HS-5 (cell line): ENCODE measurements around the gene ABR.

Source experiments
- DNase-seq: peaks from one replicate; pipeline ENCODE4 v3.0.0-alpha.2; 2012; ENCODE audit warnings: low read depth

The ABR gene

DNA sequence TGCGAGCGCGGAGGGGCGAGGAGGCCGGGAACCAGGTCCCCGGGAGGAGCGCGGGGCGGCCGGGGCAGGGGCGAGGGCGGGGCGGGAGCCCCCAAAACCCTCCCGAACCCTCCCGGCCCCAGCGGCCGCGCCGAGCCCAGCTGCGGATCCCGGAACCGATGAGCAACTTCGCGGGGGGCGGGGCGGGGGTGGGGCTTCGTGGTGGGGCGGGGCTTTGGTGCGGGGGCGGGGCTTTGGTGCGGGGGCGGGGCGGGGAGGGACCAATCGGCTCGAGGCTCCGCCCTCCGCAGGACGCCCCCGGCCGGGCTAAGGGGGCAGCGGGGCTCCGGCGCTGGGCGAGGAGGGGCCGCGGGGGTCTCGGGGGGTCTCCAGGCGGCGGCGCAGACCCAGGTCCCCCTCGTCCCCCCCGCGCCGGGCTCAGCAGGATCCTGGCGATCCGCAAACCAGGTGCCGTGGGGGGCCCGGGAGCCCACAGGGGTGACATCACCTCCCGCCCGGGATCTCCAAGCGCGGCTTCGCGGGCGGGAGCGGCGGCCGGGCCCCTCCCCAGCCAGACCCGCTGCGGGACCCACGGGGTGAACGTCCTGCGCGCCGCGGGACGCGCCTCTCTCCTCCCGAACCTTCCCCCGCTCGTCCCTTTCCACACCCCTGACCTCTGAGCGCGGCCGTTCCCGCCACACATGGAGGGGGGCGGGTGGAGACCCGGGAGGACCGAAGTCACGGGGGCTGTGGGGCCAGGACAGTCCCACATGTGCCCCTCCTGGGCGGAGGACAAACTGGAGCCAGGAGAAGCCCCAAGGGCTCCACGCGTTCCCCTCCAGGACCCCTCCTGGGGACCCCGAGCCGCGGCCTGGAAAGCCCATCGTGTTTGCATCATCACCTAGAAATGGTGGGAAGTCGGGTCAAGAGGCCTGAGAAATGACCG lies at the start of gene ABR:
ABR (minus strand) TSS at position 164 of the 925 bp plus-strand sequence. CDS start 254 bp downstream, outside the sequence.
- no peak for DNase-seq

DNA sequence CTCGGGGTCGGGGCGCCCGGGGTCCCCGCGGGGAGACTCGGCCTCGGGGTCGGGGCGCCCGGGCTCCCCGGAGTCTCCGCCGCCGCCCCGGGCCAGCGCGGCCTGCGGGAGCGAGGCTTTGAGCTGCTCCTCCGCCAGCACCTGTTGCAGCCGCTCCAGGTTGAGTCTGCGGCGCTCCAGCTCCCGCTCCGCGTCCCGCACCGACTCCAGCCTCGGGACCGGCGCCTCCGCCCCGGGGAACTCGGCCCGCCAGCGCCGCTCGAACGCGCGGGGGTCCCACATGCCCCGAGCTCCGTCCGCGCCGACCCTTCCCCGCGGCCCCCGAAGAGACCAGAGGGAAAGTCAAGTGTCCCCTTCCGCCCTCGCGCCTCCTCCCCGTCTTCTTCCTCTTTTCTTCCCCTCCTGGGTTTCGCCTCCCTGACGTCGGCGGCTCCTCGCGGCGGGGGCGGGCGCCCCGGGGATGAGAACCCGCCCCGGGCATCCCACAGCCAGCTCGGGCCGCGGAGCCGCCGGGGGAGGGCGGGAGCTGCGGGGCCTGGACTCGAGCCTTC lies 49.6 kb upstream of the ABR start:
- no peak for DNase-seq

DNA sequence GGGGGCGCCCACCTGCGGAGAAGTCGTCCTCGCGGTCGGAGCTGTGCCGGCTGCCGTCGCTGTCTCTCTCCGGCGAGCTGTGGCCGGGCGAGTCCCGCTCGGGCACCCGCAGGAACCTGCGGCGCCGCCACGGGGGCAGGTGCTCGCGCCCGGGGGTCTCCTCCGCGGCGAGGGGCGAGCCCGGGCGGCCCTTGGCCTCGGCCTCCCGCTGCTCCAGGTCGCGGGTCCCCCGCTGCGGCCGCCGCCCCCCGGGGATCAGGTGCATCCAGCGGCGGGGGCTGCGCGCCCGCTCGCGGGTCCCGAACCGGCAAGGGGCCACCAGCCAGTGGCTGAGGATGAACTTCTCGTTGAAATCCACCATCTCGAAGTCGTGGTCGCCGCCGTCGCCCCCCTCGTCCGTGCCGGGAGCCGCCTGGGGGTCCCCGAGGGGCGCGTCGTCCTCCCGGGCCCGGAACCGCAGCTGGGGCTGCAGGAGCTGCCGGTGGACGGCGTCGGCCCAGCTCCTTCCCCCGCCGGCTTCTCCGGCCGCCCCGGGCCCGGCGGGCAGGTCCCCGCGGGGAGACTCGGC lies 49.1 kb upstream of the ABR start:
- no peak for DNase-seq

DNA sequence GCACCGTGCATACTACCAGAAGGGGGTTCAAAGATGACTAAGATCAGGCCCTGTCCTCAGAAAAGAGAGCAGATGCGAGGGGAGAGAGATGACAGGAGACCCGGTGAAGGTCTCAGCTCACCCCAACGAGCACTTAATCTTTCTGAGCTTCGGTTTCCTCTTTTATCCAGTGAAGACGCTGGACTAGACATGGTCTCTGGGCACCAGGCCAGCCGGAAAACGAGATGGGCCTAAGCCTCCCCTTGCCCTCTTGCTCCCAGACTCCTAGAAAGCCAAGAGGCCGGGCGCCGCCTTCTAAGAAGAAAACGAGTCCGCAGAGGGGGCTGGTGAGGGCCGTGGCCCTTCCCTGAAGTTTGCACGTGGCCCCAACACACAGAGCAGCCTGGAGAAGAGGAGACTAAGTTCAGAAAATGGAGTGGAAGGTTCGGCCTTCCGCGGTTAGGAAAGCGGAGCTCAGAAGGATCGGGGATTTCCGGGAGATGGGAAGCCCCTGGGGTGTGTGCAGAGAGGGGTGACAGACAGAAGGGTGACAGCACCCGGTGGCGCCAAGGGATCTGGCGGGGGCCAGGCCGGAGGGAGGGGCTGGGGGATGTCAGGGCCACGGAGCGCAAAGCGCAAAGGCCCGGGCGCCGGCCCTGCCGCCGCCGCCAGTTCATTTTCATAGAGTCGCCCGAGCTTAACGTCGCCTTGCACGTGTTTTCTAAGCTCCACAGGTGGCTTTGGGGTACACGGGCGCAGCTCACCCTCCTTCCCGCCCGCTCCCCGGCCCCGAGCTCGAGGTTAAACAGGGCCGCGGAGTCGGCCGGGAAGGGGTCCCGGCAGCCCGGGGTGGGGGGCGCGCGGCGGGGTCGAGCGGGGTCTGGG lies 48.4 kb upstream of the ABR start:
- no peak for DNase-seq

DNA sequence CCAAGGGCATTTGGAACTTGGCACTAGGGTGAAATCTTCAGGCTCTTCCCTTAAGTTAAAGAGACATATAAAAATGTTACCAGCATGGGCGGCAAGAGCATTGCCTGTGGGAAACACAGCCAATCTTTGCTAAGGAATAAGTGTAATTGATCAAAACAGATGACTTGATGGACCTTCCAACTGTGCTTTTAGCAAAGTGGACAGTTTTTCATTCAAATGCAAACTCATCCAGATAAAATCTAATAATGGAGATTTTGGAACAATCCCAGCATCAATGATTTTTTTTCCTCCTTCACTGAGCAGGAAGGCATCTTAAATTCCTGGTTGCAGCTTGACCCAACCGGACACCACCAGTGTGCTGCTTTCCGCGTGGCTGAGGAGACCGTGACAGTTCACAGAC lies 47.6 kb upstream of the ABR start:
- DNase-seq: no peak

DNA sequence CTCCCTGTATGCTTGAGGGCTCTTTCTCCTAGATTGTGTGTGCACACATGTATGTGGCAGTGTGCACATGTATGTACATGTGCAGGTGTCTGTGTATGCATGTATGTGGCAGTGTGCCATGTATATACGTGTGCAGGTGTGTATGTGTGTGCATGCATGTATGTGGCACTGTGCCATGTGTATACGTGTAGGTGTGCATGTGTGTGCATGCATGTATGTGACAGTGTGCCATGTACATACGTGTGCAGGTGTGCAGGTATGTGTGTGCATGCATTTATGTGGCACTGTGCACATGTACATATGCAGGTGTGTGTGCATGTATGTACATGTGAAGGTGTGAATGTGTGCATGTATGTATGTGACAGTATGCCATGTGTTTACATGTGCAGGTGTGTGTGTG lies 46.5 kb upstream of the ABR start:
- DNase-seq: no peak

DNA sequence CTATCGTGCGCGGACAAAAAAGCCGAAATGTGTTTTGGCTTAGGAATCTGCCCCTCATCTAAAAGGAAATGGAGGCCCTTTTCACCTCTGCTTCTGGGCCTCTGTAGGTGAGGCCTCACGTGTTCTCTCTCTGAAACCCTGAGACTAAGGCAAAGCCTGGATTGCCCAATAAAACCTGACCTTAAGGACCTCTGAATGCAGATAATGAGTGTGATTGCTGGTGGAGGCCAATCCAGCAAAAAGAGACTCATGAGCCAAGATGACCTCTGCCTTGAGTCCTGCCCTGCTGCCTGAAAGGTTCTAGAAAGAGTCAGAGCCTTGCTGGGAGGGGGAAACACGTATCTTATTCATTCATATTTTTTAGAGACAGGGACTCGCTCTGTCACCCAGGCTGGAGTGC lies 44.5 kb upstream of the ABR start:
- no peak for DNase-seq

DNA sequence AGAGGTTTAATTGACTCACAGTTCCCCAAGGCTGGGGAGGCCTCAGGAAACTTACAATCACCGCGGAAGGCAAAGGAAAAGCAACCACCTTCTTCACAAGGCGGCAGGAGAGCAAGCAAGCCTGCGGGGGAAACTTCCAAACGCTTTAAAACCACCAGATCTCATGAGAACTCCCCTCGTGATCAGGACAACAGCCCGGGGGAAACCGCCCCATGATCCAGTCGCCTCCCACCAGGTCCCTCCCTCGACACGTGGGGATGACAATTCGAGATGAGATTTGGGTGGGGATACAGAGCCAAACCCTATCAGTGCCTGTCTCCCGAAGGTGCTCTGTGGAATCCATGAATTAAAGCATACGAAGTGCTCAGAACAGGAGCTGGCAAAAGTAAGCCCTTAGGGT lies 43.9 kb upstream of the ABR start:
- no peak for DNase-seq

DNA sequence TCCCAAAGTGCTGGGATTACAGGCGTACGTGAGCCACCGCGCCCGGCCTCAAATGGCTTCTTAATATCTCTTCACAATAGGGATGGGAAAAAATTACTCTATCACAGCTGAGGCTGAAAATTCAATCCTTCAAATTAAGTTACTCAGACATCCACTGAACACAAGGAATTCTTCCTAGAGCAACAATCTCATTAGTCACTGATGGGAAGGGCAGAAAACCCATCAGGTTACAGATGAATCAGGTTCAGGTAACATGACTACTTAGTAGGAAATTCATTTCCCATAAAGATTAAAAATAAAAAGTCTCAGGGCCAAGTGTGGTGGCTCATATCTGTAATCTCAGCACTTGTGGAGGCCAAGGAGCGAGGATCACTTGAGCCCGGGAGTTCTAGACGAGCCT lies 42.5 kb upstream of the ABR start:
- no peak for DNase-seq

DNA sequence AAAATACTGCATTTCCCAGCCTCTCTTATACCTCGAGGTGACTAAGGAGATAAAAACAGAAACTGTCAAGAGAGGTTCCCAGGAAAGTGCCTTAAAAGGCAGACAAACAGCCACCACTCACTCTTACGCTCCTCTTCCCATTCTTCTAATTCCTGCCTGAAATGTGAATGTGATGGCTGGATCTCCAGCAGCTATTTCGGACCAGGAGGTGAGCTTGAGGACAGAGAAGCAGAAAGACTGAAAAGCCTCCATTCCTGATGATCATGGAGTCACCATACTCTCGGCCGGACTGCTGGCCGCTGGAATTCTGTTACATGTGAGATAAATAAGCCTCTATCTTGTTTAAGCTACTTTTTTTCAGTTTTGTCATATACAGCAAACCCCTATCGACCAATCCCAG lies 41.4 kb upstream of the ABR start:
- no peak for DNase-seq

DNA sequence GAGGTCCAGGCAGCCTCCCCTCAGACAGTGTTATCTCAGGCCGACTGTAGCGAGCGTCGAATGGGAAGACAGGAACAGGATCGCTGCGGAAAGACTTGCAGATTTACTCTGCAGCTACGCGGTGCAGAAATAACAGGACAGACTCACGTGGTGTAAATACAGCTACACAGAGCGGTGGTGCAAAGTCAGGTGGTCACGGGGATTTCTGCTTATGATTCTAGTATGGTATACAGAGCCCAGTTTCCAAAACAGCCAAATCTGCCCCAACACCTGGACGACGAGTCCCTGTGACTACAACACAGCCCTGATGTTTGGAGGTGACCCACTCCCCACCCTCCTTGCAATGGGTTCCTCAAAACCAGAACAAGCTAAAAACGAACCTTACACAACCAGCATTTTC lies 40.6 kb upstream of the ABR start:
- no peak for DNase-seq

DNA sequence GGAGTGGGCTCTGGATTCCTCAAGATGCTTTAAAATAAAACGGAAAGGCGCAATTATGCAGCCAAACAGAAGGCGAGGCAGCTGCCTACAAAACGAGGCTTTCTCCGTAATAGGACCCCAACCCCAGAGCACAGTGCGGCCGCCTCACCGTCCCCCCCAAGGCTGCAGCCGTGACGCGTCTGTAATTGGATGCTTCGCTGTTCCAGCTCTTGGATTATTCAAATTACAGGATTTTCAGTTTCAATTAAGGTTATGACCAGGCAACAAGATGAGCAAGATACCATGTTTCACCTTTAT lies 37.3 kb upstream of the ABR start:
- no peak for DNase-seq

DNA sequence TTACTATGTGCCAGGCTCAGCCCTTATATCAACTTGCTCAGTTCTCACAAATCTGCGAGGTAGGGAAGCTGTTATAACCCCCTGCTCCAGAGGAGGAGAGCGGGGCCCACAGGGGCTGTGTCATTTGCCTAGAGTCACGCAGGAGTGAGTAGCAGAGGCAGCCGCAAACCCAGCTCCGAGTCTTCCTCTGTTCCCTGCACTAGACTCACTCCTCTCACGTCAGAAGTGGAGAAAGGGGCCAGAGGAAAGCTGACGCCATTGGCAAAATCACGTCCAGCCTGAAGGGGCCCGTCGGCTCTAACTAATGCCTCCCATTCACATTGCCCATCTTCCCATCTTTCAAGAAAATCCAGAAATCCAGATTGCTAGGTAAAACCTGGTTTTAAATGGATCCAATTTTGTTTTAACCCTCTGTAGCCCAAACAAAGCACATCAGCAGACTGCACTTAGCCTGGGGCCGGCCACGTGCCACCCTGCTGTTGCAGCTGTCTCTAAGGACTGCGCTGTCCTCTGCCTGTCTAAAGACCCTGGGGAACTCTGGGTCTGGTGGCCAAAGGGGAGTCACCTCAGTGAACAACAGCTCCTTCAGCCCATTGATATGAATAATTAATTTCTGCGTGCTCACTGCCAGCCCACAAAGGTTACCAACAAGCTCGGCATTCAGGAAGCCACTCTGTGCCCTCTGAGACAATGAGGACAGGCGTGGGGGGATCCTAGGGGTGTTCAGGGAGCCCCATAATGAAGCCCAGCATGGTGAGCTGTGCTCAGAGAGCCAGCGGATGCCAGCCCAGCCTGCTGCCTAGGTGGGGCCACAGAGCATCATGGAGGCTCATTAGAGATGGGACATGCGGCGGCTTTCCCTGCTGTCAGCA lies 36.7 kb upstream of the ABR start:
- DNase-seq: no peak

DNA sequence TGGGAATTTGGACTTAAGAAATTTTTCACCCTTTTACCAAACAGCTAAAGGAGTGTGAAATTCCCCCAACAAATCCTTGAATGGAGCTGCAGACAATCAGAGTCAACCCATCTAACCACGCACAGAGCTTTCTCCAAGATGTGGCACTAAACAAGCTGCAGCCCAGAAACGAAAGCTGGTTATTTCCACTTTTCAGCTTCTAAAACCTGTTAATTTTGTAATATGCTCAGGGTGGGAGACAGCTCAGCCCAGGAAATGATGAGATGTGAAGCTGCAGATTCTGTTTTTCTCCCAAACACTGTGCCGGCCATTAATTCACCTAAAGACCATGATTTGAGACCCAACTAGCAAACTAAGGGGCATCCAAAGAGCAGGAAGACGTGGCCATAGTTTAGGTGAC lies 33.2 kb upstream of the ABR start:
- DNase-seq: no peak

DNA sequence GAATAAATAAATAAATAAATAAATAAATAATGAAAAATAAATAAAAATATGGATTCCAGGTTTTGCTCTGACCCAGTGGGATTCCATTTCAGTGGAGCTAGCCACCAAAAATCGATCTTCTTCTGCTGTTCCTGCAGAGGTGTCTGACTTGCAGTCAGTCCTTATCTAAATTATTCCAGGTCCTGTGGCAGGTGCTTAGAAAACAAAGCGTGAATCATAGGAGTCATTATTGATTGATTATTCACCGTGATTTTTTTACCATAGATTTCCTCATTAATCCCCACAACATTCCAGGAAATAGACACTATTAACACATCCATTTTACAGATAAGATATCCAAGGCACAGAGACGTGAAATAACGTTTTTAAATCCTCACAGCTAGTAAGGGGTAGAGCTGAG lies 31.5 kb upstream of the ABR start:
- no peak for DNase-seq

DNA sequence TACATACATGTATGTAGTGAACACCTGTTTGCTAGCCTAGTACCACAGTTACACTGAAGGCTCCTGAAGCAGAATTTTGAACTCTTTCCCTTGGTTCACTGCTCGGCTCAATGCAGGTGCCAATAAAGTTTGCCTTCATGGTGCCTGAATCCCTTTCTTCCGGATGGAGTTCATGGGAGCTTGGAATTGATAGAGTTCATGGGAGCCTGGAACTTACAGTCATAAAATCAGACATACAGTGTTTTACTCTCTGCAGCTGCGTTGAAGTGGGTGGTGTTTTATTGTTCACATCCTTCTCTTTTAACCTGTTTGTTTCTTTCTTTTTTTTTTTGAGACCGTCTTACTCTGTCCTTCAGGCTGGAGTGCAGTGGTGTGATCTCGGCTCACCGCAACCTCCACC lies 29.2 kb upstream of the ABR start:
- no peak for DNase-seq

DNA sequence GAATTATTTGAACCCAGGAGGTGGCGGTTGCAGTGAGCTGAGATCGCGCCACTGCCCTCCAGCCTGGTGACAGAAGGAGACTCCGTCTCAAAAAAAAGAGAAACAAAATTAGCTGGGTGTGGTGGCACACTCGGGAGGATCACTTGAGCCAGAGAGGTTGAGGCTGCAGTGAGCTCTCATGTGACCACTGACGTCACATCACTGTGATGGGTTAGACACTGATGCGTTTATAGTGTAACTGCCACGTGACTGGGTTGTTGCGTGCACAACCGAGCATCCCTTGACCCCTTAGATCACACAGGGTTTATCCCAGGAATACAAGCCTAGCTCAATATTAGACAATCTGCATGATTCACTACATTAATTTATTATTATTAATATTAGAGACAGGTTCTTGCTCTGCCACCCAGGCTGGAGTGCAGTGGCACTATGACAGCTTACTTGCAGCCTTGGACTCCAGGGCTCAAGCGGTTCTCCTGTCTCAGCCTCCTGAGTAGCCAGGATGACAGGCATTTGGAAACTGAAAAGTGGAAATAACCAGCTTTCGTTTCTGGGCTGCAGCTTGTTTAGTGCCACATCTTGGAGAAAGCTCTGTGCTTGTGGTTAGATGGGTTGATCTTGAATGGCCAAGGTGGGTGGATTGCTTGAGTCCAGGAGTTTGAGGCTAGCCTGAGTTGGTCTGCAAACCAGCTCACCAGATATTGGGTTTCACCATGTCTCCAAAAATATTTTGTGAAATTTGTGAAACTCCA lies 26.4 kb upstream of the ABR start:
- DNase-seq: no peak

DNA sequence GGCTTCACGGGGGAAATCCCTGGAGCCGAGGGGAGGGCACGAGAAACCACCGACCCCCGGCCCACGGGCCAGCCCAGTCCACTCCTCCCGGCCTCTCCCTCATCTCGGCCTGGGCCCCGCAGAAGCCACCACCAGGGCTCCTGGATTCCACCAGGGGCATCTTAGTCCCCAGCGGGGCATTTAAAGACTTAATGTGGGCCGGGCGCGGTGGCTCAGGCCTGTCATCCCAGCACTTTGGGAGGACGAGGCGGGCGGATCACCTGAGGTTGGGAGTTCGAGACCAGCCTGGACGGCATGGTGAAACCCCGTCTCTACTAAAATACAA lies 24.1 kb upstream of the ABR start:
- DNase-seq: no peak

DNA sequence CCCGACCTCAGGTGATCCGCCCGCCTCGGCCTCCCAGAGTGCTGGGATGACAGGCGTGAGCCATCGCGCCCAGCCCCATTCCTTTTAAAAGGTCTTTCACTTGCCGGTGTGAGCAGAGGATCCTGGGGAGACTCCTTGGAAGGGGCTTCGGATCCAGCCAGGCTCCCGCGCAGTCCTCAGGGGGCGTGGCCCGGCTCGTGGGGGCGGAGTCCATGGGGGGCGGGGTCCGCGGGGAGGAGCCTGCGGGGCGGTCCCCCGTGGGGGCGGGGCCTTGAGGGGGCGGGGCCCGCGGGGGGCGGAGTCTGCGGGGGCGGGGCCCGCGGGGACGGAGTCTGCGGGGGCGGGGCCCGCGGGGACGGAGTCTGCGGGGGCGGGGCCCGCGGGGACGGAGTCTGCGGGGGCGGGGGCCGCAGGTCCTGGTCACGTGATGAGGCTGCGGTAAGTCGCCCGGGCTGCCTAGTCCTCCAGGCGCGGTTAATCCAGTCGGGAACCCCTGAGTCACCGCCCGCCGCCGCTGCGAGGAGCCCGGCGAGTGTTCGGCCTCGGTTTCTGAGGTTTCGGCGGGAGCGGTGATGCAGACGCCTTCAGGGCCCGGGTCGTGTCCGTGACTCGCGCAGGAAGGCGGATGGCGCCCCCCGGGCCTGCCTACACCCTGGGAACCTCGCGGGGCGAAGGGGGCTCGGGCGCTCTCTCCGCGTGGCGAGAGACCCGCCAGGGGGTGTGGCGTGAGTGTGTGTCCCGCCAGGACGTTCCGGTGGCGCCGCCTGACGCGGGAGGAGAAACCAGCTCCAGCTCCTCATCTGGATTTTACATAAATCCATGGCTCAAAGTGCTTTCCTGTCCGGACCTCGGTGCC lies 23.6 kb upstream of the ABR start:
- DNase-seq: no peak

DNA sequence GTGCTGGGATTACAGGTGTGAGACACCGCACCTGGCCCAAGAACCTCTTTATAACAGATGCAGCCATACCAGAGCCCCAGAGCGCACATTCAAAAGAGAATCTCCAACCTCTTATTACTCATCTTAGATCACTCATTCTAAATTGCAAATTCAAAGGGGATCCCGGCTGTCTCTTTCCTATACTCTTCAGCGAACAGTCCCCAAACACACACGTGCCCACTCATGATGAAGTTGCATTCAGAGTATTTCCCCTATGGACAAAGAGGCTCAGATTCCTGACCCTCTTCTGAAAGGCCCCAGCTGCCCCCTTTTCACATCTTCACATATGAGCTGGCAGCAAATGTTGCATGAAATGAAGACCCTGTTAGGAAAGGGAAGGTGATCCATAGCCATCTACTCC lies 22.5 kb upstream of the ABR start:
- DNase-seq: no peak
